Heart right ventricle (tissue), 16 donors: ENCODE data around the gene CHFR. TPM values are rescaled to one million over a fixed set of nuclear protein-coding genes. Genes with fewer than 3 reads are reported as not detected.
A peak's percentile ranks its signal among the peaks of the same experiment; 100 is the strongest.

Experiments used
- ATAC-seq, 8 donors: fragments of 200-7000 bp; cut with Tn5 transposase; one replicate each; pipeline ENCODE4 v1.9.1; 2020; ENCODE audit warnings: mild to moderate bottlenecking in 8 of 8, moderate library complexity in 8 of 8, moderate number of reproducible peaks in 1 of 8
- DNase-seq, 2 donors: peaks; one replicate each; pipeline ENCODE4 v3.0.0-alpha.2; 2020
- H3K27ac ChIP-seq, 10 donors: fragments of 200-600 bp; sonication (generic) in 2 of 10; one replicate each; pipeline versions ENCODE4 v1.5.0 to v1.8.0; 2020 to 2022; ENCODE audit warnings: mild to moderate bottlenecking in 3 of 10
- H3K27me3 ChIP-seq, 7 donors: fragments of 200-600 bp; one replicate each; pipeline ENCODE4 v1.8.0; 2021 to 2022; ENCODE audit warnings: mild to moderate bottlenecking in 2 of 7
- H3K36me3 ChIP-seq, 9 donors: fragments of 200-600 bp; sonication (generic) in 1 of 9; one replicate each; pipeline versions ENCODE4 v1.5.0 to v1.8.0; 2020 to 2022; ENCODE audit warnings: mild to moderate bottlenecking in 2 of 9
- H3K4me1 ChIP-seq, 9 donors: fragments of 200-600 bp; sonication (generic) in 1 of 9; one replicate each; pipeline versions ENCODE4 v1.5.0 to v1.8.0; 2020 to 2022; ENCODE audit warnings: mild to moderate bottlenecking in 4 of 9
- H3K4me3 ChIP-seq, 10 donors: fragments of 200-600 bp; sonication (generic) in 2 of 10; one replicate each; pipeline versions ENCODE4 v1.5.0 to v1.8.0; 2020 to 2022; ENCODE audit warnings: mild to moderate bottlenecking in 7 of 10, moderate library complexity in 2 of 10
- H3K9me3 ChIP-seq, 11 donors: fragments of 200-600 bp in 10 of 11; sonication (generic) in 2 of 11; one replicate each; pipeline versions ENCODE4 v1.5.0 to v1.8.0; 2013 to 2022; ENCODE audit warnings: mild to moderate bottlenecking in 2 of 11, control low read depth in 1 of 11, moderate library complexity in 1 of 11
- CTCF ChIP-seq, 9 donors: fragments of 200-600 bp; sonication (generic) in 2 of 9; IDR thresholded peaks; one replicate each; pipeline versions ENCODE4 v1.5.0 to v1.8.0; 2021 to 2022; ENCODE audit warnings: antibody characterized with exemption in 9 of 9, mild to moderate bottlenecking in 5 of 9, moderate library complexity in 1 of 9
- WGBS, 2 donors: extraction: QIAGEN DNeasy Blood & Tissue Kit; methylation state at CpG; one replicate each; pipeline ENCODE4 v1.1.7; 2013; ENCODE audit warnings: inconsistent platforms in 1 of 2; 5-methylcytosine and 5-hydroxymethylcytosine counted together
- intact Hi-C, 10 donors: fragments of 100-400 bp; cut with DNase I; formaldehyde crosslinking; loops; one replicate each; pipeline versions ENCODE4 v1.11.1 to v1.14.2; 2022
- polyA plus RNA-seq, 2 donors: library from polyadenylated mRNA; stranded (reverse); fragments of 200-250 nt; gene quantifications; one replicate each; pipeline ENCODE4 v1.2.3, GENCODE V29; 2013
- total RNA-seq, 10 donors: library from RNA; stranded (reverse); fragmentation: NEBNext Ultra II Directional in 3 of 10; extraction: Animal tissue kit (Norgen Biotek cat#: 25700) in 3 of 10; gene quantifications; one replicate each; pipeline versions ENCODE4 v1.2.1 to v1.2.4, GENCODE V29; 2021 to 2023
- donor health status: Arrhythmogenic right ventricular cardiomyopathy.
- donor health status: ischemic (EF 13 %, LVEDD 7.1; RV severe dilation, severe dysfunction).
- donor health status: healthy with polysubstance abuse.
- donor health status: DM: no; HTN: yes; CAD: no.
- donor health status: DM: no; HTN: no; CAD: no.
- donor health status: ischemic (EF 25% LVEDD 6.9; RV normal size, moderate dysfunction).
- donor health status: ischemic (EF 25% LVEDD 5.7; RV mildly dilated, moderate dysfunction).
- donor health status: healthy.
- donor health status: DM: yes; HTN: yes; CAD: no.
- donor health status: Ischemic cardiomyopathy.
- donor health status: ischemic (EF 35%, LVEDD 5.7; RV mildly dilated, moderate dysfunction).
- donor health status: nonischemic (EF 11% LVEDD 7.7; RV severe dilation, severe dysfunction).
- donor health status: DM: yes; HTN: yes; CAD: no.
- donor health status: PGD.
- donor health status: ischemic (EF 29% LVEDD 5.4; RV normal size, mild dysfunction).
- donor health status: nonischemic (EF 23%, LVEDD 6.1; RV moderate dilation, normal function).

Gene CHFR
- total and polyA plus RNA-seq, 12 donors: 10.2 to 27.2 (median 15.0) TPM

DNA sequence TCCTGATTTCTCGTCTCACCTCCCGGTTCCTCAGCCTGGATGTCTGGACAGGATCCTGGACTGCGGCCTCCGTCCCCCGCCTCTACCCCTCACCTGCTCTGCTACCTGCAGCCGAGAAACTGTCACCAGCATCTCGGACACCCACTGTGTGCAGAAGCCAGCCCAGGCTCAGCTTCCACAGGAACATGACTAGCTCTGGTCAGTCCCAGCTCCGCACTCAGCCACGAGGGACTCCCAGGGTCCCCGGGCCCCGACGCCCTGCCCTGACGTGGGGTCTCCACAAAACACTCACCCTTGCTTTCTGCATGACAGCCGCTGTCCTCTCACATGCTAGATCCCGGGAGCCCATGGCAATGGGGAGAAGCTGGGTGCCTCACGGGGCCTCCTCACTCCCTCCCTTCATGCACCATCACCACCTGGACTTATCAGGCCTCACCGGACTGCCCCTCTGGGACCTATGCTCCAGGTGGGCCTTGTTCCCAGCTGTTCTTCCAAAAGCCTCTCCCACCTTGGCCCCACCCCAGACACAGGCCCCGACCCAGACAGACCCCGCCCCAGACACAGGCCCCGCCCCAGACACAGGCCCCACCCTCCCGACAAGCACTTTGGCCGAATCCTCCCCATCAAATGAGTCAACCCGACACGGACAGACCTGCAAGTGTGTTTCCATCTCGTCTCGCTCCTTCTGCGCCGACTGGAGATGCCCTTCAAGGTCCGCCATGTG lies 98.9 kb downstream of the CHFR start:
- peak in 1 of 8 donors; percentile 29 for ATAC-seq
- intact Hi-C loops: no loop called here
- no peaks in the 10 kb centered on the region for H3K27me3 ChIP-seq
- H3K27ac ChIP-seq: no peak overlapping the region
- H3K9me3 ChIP-seq: no peaks in the 10 kb centered on the region
- peaks cover 3 to 81% (median 39%) of the 10 kb centered on the region in 9 donors for H3K36me3 ChIP-seq
- no peaks in the 10 kb centered on the region for H3K4me1 ChIP-seq
- 97% methylated on average over 28 to 29 of the region's 29 CpGs for WGBS, 2 donors
- no peak overlapping the region for H3K4me3 ChIP-seq
- DNase-seq: no peak
- no peak for TF ChIP-seq CTCF (IDR thresholded peaks at IDR 0.05)

DNA sequence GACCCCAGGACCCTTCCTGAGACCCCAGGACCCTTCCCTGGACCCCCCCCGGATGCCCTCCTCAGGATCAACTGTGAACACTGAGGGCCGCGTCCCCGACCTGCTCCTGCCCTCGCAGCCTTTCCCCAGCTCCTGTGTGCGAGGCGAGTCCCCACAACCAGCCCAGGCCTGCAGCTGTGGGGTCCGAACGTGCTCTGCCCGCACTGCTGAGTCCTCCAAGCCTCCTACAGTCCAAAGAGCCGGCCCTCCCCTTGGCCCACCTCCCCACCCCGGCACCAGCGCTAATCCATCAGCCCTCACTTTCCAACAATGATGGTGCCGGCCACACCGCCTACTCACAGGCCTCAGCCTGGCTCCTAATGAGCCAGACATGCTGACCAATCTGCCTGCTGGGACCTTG lies 99.5 kb downstream of the CHFR start:
- TF ChIP-seq CTCF (IDR thresholded peaks at IDR 0.05): no peak
- DNase-seq (no peak), ATAC-seq (no peak)
- intact Hi-C loops: no loop called here
- no peak overlapping the region for H3K4me3 ChIP-seq
- H3K9me3 ChIP-seq: no peaks in the 10 kb centered on the region
- H3K27ac ChIP-seq: no peak overlapping the region
- WGBS, 2 donors: 93 to 94% methylated on average over 15 of the region's 15 CpGs
- H3K36me3 ChIP-seq: peaks cover 3 to 87% (median 39%) of the 10 kb centered on the region in 9 donors
- no peaks in the 10 kb centered on the region for H3K4me1 ChIP-seq
- H3K27me3 ChIP-seq: no peaks in the 10 kb centered on the region

DNA sequence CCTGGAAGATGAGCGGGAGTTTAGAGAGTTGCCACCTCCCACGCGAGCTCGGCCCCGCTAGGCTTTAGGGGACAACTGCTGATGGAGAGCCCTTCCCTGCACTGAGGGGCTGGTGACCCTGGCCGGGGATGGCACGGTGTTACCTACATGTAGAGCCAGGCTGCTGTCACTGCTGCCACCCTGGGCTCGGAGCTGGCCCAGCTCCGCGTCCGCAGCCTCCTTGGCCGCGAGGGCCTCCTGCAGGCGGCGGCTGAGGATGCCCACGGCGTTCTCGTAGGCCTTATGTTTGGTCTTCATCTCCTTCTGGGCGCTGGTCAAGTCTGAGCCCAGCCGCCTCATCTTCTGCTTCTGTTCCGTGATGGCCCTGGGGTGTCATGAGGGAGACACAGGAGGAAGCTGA lies 101.2 kb downstream of the CHFR start:
- no peaks in the 10 kb centered on the region for H3K4me1 ChIP-seq
- intact Hi-C loops: no loop called here
- no peak for TF ChIP-seq CTCF (IDR thresholded peaks at IDR 0.05)
- 93 to 94% methylated on average over 21 of the region's 21 CpGs for WGBS, 2 donors
- no peak overlapping the region for H3K4me3 ChIP-seq
- H3K36me3 ChIP-seq: peaks cover 3 to 96% (median 52%) of the 10 kb centered on the region in 9 donors
- H3K9me3 ChIP-seq: no peaks in the 10 kb centered on the region
- no peak overlapping the region for H3K27ac ChIP-seq
- DNase-seq: no peak
- ATAC-seq: no peak
- H3K27me3 ChIP-seq: no peaks in the 10 kb centered on the region

DNA sequence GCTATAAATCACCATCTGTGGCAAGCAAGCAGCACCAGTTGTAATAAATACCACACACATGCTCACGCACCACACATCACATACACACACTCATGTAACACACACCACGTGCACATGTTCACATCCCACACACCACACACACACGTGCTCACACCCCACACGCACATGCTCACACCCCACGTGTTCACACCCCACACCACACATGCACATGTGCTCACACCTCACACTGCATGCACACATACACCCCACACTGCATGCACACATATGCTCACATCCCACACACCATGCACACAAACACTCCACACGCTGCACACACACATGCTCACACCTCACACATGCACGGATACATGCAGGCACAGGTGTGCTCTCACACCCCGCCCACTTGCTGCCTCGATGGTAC lies 102.8 kb downstream of the CHFR start:
- Histone ChIP-seq H3K27ac (no peak overlapping the region), H3K27me3 (no peaks in the 10 kb centered on the region), H3K4me3 (no peak overlapping the region), H3K4me1 (no peaks in the 10 kb centered on the region), H3K9me3 (no peaks in the 10 kb centered on the region), H3K36me3 (peaks cover 4 to 95% (median 57%) of the 10 kb centered on the region in 9 donors)
- intact Hi-C loops: no loop called here
- no peak for TF ChIP-seq CTCF (IDR thresholded peaks at IDR 0.05)
- ATAC-seq: no peak
- no peak for DNase-seq
- WGBS, 2 donors: 84 to 87% methylated on average over 9 of the region's 9 CpGs
